Loucy (cell line): ENCODE results near the gene KIF16B.

Experiments
- H2AFZ ChIP-seq: fragments of 200-600 bp; sonication (generic); 2 replicates; pipeline ENCODE4 v1.6.0; 2016; ENCODE audit warnings: antibody characterized with exemption, mild to moderate bottlenecking, low read length, moderate library complexity
- H3F3A ChIP-seq: fragments of 200-600 bp; 2 replicates; pipeline ENCODE4 v1.6.0; 2016; ENCODE audit warnings: antibody characterized with exemption, low read depth, mild to moderate bottlenecking
- H3K27me3 ChIP-seq: fragments of 200-600 bp; sonication (generic); 2 replicates; pipeline ENCODE4 v1.6.1; 2014; ENCODE audit warnings: low read length, mild to moderate bottlenecking; ENCODE audit not compliant: insufficient read depth, poor library complexity, severe bottlenecking
- H3K36me3 ChIP-seq: fragments of 200-600 bp; sonication (generic); 2 replicates; pipeline ENCODE4 v1.6.1; 2016; ENCODE audit warnings: low read length; ENCODE audit not compliant: insufficient read depth
- H3K4me1 ChIP-seq: fragments of 200-600 bp; sonication (generic); 2 replicates; pipeline ENCODE4 v1.5.1; 2014; ENCODE audit warnings: low read length, mild to moderate bottlenecking; ENCODE audit not compliant: insufficient read depth, poor library complexity, severe bottlenecking
- H3K4me2 ChIP-seq: fragments of 200-600 bp; sonication (generic); 2 replicates; pipeline ENCODE4 v1.6.0; 2014; ENCODE audit warnings: antibody characterized with exemption, low read length, low read depth, mild to moderate bottlenecking; ENCODE audit not compliant: poor library complexity, severe bottlenecking
- H3K4me3 ChIP-seq: fragments of 200-600 bp; sonication (generic); 2 replicates; pipeline ENCODE4 v1.5.1; 2014; ENCODE audit warnings: low read length, mild to moderate bottlenecking, mixed read lengths; ENCODE audit not compliant: poor library complexity, severe bottlenecking
- H3K79me2 ChIP-seq: fragments of 200-600 bp; sonication (generic); 2 replicates; pipeline ENCODE4 v1.6.1; 2014; ENCODE audit warnings: low read length; ENCODE audit not compliant: insufficient read depth
- H3K9ac ChIP-seq: fragments of 200-600 bp; sonication (generic); 2 replicates; pipeline ENCODE4 v1.6.0; 2014; ENCODE audit warnings: mild to moderate bottlenecking, low read depth, low read length, moderate library complexity; ENCODE audit not compliant: poor library complexity, severe bottlenecking
- H3K9me2 ChIP-seq: fragments of 200-600 bp; sonication (generic); replicated peaks from 2 replicates; pipeline ENCODE4 v1.6.1; 2016; ENCODE audit warnings: low read depth, low read length, mixed read lengths
- H3K9me3 ChIP-seq: fragments of 200-600 bp; sonication (generic); 2 replicates; pipeline ENCODE4 v1.6.1; 2014; ENCODE audit warnings: mild to moderate bottlenecking, antibody characterized with exemption, low read length, low read depth; ENCODE audit not compliant: insufficient read depth
- H4K20me1 ChIP-seq: fragments of 200-600 bp; sonication (generic); 2 replicates; pipeline ENCODE4 v1.6.0; 2014; ENCODE audit warnings: antibody characterized with exemption, low read length, mild to moderate bottlenecking; ENCODE audit not compliant: insufficient read depth, poor library complexity, severe bottlenecking
- EZH2phosphoT487 ChIP-seq: fragments of 200-600 bp; IDR thresholded peaks from 2 replicates; pipeline ENCODE4 v1.6.1; 2018; ENCODE audit warnings: antibody characterized with exemption, mild to moderate bottlenecking, moderate library complexity, borderline replicate concordance
- TF ChIP-seq, protein P1 (sequence below): fragments of 200-600 bp; sonication (generic); conservative IDR thresholded peaks from 2 replicates; pipeline ENCODE4 v1.5.1; 2014; ENCODE audit warnings: mild to moderate bottlenecking, antibody characterized with exemption, low read length

Gene KIF16B

DNA sequence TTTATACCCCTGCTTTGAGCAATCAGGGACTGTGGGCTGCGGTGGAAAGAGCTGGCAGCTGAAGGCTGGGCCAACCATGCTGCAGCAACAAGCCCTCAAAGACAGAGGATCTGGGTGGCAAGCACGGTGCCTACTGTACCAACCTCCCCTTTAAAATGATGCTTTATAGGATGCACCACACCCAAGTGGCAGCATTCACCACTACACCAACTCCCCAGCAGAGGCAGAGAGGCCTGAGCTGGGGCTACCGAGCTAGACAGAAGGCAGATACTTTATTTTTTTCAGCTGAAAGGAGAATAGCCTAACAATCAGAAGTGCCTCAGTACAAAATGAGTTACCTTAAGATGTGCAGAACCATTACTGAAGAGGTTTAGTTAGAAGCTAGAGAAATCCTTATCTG is 31.4 kb downstream of the KIF16B start:
- Histone ChIP-seq H3K9me2 (no peaks in the 10 kb centered on the region), H3K9ac (no peak overlapping the region), H3K36me3 (no peaks in the 10 kb centered on the region), H3K27me3 (no peaks in the 10 kb centered on the region), H3K4me3 (no peak overlapping the region), H3K4me1 (peaks cover 2% of the 10 kb centered on the region), H4K20me1 (no peaks in the 10 kb centered on the region), H3K9me3 (no peaks in the 10 kb centered on the region), H3K4me2 (no peak overlapping the region), H3K79me2 (no peaks in the 10 kb centered on the region), H2AFZ (no peak overlapping the region), H3F3A (no peaks in the 10 kb centered on the region)
- TF ChIP-seq, protein P1, sequence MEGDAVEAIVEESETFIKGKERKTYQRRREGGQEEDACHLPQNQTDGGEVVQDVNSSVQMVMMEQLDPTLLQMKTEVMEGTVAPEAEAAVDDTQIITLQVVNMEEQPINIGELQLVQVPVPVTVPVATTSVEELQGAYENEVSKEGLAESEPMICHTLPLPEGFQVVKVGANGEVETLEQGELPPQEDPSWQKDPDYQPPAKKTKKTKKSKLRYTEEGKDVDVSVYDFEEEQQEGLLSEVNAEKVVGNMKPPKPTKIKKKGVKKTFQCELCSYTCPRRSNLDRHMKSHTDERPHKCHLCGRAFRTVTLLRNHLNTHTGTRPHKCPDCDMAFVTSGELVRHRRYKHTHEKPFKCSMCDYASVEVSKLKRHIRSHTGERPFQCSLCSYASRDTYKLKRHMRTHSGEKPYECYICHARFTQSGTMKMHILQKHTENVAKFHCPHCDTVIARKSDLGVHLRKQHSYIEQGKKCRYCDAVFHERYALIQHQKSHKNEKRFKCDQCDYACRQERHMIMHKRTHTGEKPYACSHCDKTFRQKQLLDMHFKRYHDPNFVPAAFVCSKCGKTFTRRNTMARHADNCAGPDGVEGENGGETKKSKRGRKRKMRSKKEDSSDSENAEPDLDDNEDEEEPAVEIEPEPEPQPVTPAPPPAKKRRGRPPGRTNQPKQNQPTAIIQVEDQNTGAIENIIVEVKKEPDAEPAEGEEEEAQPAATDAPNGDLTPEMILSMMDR = no peak
- TF ChIP-seq EZH2phosphoT487 = no peak

DNA sequence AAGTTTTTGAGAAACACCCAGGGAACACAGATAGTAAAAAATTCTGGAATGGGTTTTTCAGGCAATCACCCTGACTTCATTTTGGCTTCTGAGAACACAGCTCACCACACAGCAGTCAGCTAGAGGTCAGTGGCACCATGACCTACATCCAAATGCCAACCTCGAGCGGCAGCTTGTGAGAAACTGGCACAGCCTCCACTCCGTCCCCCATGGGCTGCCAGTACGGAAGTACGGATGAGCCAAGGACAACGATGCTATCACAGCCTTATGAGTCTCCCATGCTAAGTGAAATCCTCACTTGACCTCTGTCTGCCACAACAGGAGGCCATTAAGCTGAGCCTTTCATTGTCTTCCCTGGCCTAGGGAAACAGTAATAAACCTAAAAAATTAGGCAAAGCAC is 32.0 kb downstream of the KIF16B start:
- Histone ChIP-seq H3K36me3 (no peaks in the 10 kb centered on the region), H3F3A (no peaks in the 10 kb centered on the region), H3K79me2 (no peaks in the 10 kb centered on the region), H3K9ac (no peak overlapping the region), H3K4me2 (no peak overlapping the region), H3K9me2 (no peaks in the 10 kb centered on the region), H2AFZ (no peak overlapping the region), H3K4me1 (peaks cover 8% of the 10 kb centered on the region), H4K20me1 (no peaks in the 10 kb centered on the region), H3K27me3 (no peaks in the 10 kb centered on the region), H3K4me3 (no peak overlapping the region), H3K9me3 (no peaks in the 10 kb centered on the region)
- TF ChIP-seq, protein P1 = no peak
- no peak for TF ChIP-seq EZH2phosphoT487

DNA sequence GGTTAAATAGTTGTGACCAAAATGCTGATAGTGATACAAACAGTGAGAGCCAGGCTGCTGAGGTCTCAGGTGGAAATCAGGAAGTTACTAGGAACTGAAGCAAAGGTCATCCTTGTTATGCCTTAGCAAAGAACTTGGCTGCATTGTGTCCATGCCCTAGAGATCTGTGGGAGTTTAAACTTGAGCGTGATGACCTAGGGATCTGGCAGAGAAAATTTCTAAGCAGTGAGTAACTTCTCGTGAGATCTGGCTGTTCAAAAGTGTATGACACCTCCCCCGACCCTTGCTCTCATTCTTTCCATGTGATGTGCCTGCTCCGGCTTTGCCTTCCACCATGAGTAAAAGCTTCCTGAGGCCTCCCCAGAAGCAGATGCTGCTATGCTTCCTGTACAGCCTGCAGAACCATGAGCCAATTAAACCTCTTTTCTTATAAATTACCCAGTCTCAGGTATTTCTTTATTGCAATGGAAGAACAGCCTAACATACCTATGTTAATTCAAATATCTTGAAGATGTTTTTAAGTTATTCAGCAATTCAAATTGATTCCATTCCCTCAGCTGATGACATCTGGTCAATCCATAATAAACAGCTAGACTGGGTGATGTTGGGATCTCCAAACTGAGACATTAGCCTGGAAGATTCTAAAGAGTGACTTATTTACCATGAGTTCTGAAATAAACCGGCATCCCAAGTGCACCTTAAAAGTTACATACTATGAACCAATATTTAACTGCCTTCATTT is 33.8 kb downstream of the KIF16B start:
- Histone ChIP-seq H3K4me1 (peaks cover 8% of the 10 kb centered on the region), H3K9me2 (no peaks in the 10 kb centered on the region), H3F3A (no peaks in the 10 kb centered on the region), H3K9ac (no peak overlapping the region), H3K4me3 (no peak overlapping the region), H3K27me3 (no peaks in the 10 kb centered on the region), H3K36me3 (no peaks in the 10 kb centered on the region), H3K4me2 (no peak overlapping the region), H3K9me3 (no peaks in the 10 kb centered on the region), H4K20me1 (no peaks in the 10 kb centered on the region), H2AFZ (no peak overlapping the region), H3K79me2 (no peaks in the 10 kb centered on the region)
- TF ChIP-seq EZH2phosphoT487 = no peak
- TF ChIP-seq, protein P1 = no peak
